Heart right ventricle (tissue), 16 donors: Measurements from ENCODE around the gene TTC34. TPM values are rescaled to one million over a fixed set of nuclear protein-coding genes. Genes with fewer than 3 reads are reported as not detected.

Experiments used
- ATAC-seq, 8 donors: fragments of 200-7000 bp; cut with Tn5 transposase; one replicate each; pipeline ENCODE4 v1.9.1; 2020; ENCODE audit warnings: mild to moderate bottlenecking in 8 of 8, moderate library complexity in 8 of 8, moderate number of reproducible peaks in 1 of 8
- DNase-seq, 2 donors: peaks; one replicate each; pipeline ENCODE4 v3.0.0-alpha.2; 2020
- H3K27ac ChIP-seq, 10 donors: fragments of 200-600 bp; sonication (generic) in 2 of 10; one replicate each; pipeline versions ENCODE4 v1.5.0 to v1.8.0; 2020 to 2022; ENCODE audit warnings: mild to moderate bottlenecking in 3 of 10
- H3K27me3 ChIP-seq, 7 donors: fragments of 200-600 bp; one replicate each; pipeline ENCODE4 v1.8.0; 2021 to 2022; ENCODE audit warnings: mild to moderate bottlenecking in 2 of 7
- H3K36me3 ChIP-seq, 9 donors: fragments of 200-600 bp; sonication (generic) in 1 of 9; one replicate each; pipeline versions ENCODE4 v1.5.0 to v1.8.0; 2020 to 2022; ENCODE audit warnings: mild to moderate bottlenecking in 2 of 9
- H3K4me1 ChIP-seq, 9 donors: fragments of 200-600 bp; sonication (generic) in 1 of 9; one replicate each; pipeline versions ENCODE4 v1.5.0 to v1.8.0; 2020 to 2022; ENCODE audit warnings: mild to moderate bottlenecking in 4 of 9
- H3K4me3 ChIP-seq, 10 donors: fragments of 200-600 bp; sonication (generic) in 2 of 10; one replicate each; pipeline versions ENCODE4 v1.5.0 to v1.8.0; 2020 to 2022; ENCODE audit warnings: mild to moderate bottlenecking in 7 of 10, moderate library complexity in 2 of 10
- H3K9me3 ChIP-seq, 11 donors: fragments of 200-600 bp in 10 of 11; sonication (generic) in 2 of 11; one replicate each; pipeline versions ENCODE4 v1.5.0 to v1.8.0; 2013 to 2022; ENCODE audit warnings: mild to moderate bottlenecking in 2 of 11, control low read depth in 1 of 11, moderate library complexity in 1 of 11
- WGBS, 2 donors: extraction: QIAGEN DNeasy Blood & Tissue Kit; methylation state at CpG; one replicate each; pipeline ENCODE4 v1.1.7; 2013; ENCODE audit warnings: inconsistent platforms in 1 of 2; 5-methylcytosine and 5-hydroxymethylcytosine counted together
- intact Hi-C, 10 donors: fragments of 100-400 bp; cut with DNase I; formaldehyde crosslinking; loops; one replicate each; pipeline versions ENCODE4 v1.11.1 to v1.14.2; 2022
- polyA plus RNA-seq, 2 donors: library from polyadenylated mRNA; stranded (reverse); fragments of 200-250 nt; gene quantifications; one replicate each; pipeline ENCODE4 v1.2.3, GENCODE V29; 2013
- total RNA-seq, 10 donors: library from RNA; stranded (reverse); fragmentation: NEBNext Ultra II Directional in 3 of 10; extraction: Animal tissue kit (Norgen Biotek cat#: 25700) in 3 of 10; gene quantifications; one replicate each; pipeline versions ENCODE4 v1.2.1 to v1.2.4, GENCODE V29; 2021 to 2023
- TF ChIP-seq, protein P1 (sequence below), 9 donors: fragments of 200-600 bp; sonication (generic) in 2 of 9; IDR thresholded peaks; one replicate each; pipeline versions ENCODE4 v1.5.0 to v1.8.0; 2021 to 2022; ENCODE audit warnings: antibody characterized with exemption in 9 of 9, mild to moderate bottlenecking in 5 of 9, moderate library complexity in 1 of 9
- donor health status: Arrhythmogenic right ventricular cardiomyopathy.
- donor health status: ischemic (EF 13 %, LVEDD 7.1; RV severe dilation, severe dysfunction).
- donor health status: healthy with polysubstance abuse.
- donor health status: DM: no; HTN: yes; CAD: no.
- donor health status: DM: no; HTN: no; CAD: no.
- donor health status: ischemic (EF 25% LVEDD 6.9; RV normal size, moderate dysfunction).
- donor health status: ischemic (EF 25% LVEDD 5.7; RV mildly dilated, moderate dysfunction).
- donor health status: healthy.
- donor health status: DM: yes; HTN: yes; CAD: no.
- donor health status: Ischemic cardiomyopathy.
- donor health status: ischemic (EF 35%, LVEDD 5.7; RV mildly dilated, moderate dysfunction).
- donor health status: nonischemic (EF 11% LVEDD 7.7; RV severe dilation, severe dysfunction).
- donor health status: DM: yes; HTN: yes; CAD: no.
- donor health status: PGD.
- donor health status: ischemic (EF 29% LVEDD 5.4; RV normal size, mild dysfunction).
- donor health status: nonischemic (EF 23%, LVEDD 6.1; RV moderate dilation, normal function).

TTC34 gene
- total and polyA plus RNA-seq, 12 donors = 0.03 to 0.74 (median 0.42) TPM

GRCh38 chr1:2602311-2602835 lies 199.1 kb downstream of the TTC34 start:
- intact Hi-C loops = no loop called here
- Histone ChIP-seq H3K9me3 (peaks cover 0 to 36% (median 9%) of the 10 kb centered on the region in 11 donors), H3K36me3 (no peaks in the 10 kb centered on the region), H3K4me1 (peaks cover 0 to 11% (median under 1%) of the 10 kb centered on the region in 9 donors), H3K27me3 (peaks cover 0 to 39% (median 9%) of the 10 kb centered on the region in 7 donors), H3K27ac (no peak overlapping the region), H3K4me3 (no peak overlapping the region)
- 79 to 80% methylated on average over 15 of the region's 15 CpGs for WGBS, 2 donors
- ATAC-seq (no peak), DNase-seq (no peak)
- TF ChIP-seq, protein P1, sequence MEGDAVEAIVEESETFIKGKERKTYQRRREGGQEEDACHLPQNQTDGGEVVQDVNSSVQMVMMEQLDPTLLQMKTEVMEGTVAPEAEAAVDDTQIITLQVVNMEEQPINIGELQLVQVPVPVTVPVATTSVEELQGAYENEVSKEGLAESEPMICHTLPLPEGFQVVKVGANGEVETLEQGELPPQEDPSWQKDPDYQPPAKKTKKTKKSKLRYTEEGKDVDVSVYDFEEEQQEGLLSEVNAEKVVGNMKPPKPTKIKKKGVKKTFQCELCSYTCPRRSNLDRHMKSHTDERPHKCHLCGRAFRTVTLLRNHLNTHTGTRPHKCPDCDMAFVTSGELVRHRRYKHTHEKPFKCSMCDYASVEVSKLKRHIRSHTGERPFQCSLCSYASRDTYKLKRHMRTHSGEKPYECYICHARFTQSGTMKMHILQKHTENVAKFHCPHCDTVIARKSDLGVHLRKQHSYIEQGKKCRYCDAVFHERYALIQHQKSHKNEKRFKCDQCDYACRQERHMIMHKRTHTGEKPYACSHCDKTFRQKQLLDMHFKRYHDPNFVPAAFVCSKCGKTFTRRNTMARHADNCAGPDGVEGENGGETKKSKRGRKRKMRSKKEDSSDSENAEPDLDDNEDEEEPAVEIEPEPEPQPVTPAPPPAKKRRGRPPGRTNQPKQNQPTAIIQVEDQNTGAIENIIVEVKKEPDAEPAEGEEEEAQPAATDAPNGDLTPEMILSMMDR (IDR thresholded peaks at IDR 0.05) = no peak

DNA sequence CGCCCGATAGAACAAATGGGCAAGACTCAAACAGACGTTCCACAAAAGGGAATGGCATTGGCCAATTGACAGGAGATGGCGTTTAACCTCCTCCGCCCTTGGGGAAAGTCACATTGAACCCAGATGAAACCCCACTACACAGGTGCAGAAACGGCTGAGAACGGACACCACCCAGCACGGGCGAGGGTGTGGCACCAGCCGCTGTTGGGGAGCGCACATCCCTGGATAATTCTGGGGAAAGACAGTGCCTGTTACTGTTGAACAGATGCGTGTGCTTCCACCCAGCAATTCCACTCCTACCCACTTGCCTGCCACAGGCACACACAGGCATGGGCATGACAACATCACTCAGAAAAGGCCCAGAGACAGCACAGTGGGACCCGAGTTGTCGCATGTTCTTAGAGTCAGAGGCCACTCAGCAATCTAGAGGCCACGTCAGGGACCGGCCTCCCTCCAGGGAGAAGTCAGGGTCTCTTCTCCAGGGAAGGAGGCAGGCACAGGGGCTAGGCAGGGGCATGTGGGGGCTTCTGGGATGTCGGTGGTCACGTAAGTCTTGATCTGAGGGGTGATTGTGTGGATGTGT lies 199.7 kb downstream of the TTC34 start:
- TF ChIP-seq, protein P1 (IDR thresholded peaks at IDR 0.05) = no peak
- ATAC-seq (no peak), DNase-seq (no peak)
- Histone ChIP-seq H3K4me3 (no peak overlapping the region), H3K4me1 (peaks cover 0 to 6% (median 0%) of the 10 kb centered on the region in 9 donors), H3K36me3 (no peaks in the 10 kb centered on the region), H3K27ac (no peak overlapping the region), H3K9me3 (peaks cover 0 to 36% (median 9%) of the 10 kb centered on the region in 11 donors), H3K27me3 (peaks cover 0 to 39% (median 9%) of the 10 kb centered on the region in 7 donors)
- intact Hi-C loops = no loop called here
- WGBS, 2 donors = 86% methylated on average over 18 of the region's 18 CpGs

DNA sequence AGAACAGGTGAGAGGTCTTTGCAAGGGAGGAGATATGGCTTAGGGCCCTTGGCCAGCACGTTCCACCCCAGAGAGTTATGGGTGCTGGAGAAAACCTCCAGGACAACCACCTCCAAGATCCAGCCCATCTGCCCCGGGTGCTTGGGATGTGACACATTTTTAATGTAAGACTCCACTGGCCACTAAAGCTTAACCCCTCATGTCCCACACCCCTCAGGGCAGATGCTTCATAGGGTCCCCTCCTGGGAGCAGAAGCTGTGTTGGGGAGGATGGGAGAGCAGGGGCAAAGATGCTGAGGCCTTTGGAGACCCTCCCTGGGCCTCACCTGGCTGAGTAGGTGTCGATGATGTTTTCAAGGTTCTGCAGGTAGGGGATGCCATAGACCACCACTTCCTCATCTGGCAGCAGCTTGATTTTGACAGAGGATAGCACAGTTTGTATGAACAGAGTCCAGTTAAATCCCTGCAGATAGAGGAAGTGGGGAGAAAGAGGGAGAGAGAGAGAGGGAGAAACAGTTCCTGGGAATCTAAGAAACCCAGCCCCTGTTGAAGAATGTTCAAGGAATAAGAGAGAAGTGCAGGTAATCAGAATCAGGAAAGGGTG lies 203.1 kb downstream of the TTC34 start:
- Histone ChIP-seq H3K27ac (no peak overlapping the region), H3K4me3 (no peak overlapping the region), H3K4me1 (peaks cover 0 to 11% (median 7%) of the 10 kb centered on the region in 9 donors), H3K27me3 (peaks cover 0 to 27% (median 9%) of the 10 kb centered on the region in 7 donors), H3K9me3 (peaks cover 0 to 36% (median 9%) of the 10 kb centered on the region in 11 donors), H3K36me3 (no peaks in the 10 kb centered on the region)
- no peak for ATAC-seq
- DNase-seq = no peak
- TF ChIP-seq, protein P1 (IDR thresholded peaks at IDR 0.05) = no peak
- intact Hi-C loops = loop anchor here in 2 of 10 donors (10.0 kb wide), 1 partner anchor 46 kb away; no protein-coding TSS in a partner anchor
- 78% methylated on average over 3 of the region's 3 CpGs for WGBS, 2 donors

DNA sequence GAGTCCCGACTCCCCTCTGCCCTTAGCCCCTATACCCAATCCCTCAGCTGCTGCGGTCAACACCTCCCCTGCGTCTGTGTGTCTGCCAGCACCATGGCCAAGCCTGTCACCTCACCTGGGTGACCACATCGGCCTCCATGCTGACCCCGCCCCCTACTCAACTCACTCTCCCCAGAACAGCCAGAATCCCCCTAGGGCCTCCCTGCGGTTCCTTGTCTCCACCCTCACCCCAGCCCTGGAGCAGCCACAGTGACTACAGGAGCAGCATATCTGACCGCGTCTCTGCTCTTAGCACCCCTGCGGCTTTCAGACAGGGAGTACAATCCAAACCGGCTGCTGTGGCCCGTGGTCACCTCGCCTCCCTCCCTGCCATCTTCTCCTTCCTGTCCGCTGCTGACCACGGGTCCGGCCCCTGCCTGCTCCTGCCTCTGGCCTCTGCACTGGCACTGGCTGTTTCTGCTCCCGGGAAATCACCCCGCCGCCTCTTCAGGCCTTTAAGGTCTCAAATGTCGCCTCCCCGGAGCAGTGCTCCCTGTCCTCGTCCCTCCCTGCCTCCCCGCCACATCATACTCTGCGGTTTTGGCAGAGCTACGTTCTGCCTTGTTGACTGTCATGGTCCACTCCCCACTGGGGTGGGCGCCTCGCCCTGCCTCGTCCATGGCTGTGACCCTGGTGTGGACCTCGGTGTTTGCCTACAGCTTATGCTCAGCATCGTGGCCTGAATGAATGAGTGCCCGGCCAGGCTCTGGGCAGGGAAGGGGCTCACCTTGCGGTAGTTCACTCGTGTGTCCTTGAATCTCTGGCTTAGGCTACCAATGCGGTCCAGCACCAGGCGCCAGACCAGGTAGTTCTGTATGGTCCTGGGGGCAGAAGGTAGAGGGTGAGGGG lies 203.8 kb downstream of the TTC34 start:
- Histone ChIP-seq H3K36me3 (no peaks in the 10 kb centered on the region), H3K4me3 (no peak overlapping the region), H3K27me3 (peaks cover 0 to 26% (median 3%) of the 10 kb centered on the region in 7 donors), H3K4me1 (peaks cover 0 to 16% (median 11%) of the 10 kb centered on the region in 9 donors), H3K27ac (no peak overlapping the region), H3K9me3 (peaks cover 0 to 36% (median 9%) of the 10 kb centered on the region in 11 donors)
- no peak for ATAC-seq
- intact Hi-C loops = loop anchor here in 2 of 10 donors (10.0 kb wide), 1 partner anchor 47 kb away; no protein-coding TSS in a partner anchor
- TF ChIP-seq, protein P1 (IDR thresholded peaks at IDR 0.05) = no peak
- DNase-seq = no peak
- WGBS, 2 donors = 69 to 77% methylated on average over 34 of the region's 34 CpGs
